Stimulated activated naive CD8-positive, alpha-beta T cell treated with anti-CD3 and anti-CD28 coated beads, Interleukin-15, amount 100 ng/mL, for 72 hours (primary cell): ENCODE data around the gene LRR1.

Source experiments
- ATAC-seq: fragments of 150-1000 bp; cut with Tn5 transposase; 2 replicates; pipeline ENCODE4 v1.10.0; 2021; ENCODE audit warnings: mild to moderate bottlenecking, moderate library complexity
- DNase-seq, 2 donors: peaks; one replicate each; pipeline ENCODE4 v3.0.0; 2021 to 2022
- H3K27ac Mint-ChIP-seq, 2 donors: one replicate each; pipeline ENCODE4 v1.8.0; 2022; ENCODE audit warnings: mild to moderate bottlenecking in 2 of 2, mixed read lengths in 2 of 2, moderate library complexity in 2 of 2
- H3K27me3 Mint-ChIP-seq: one replicate; pipeline ENCODE4 v1.8.0; 2022; ENCODE audit warnings: mixed read lengths
- H3K4me1 Mint-ChIP-seq: one replicate; pipeline ENCODE4 v1.8.0; 2022; ENCODE audit warnings: mild to moderate bottlenecking, mixed read lengths
- H3K4me3 Mint-ChIP-seq, 2 donors: one replicate each; pipeline ENCODE4 v1.8.0; 2022; ENCODE audit warnings: mild to moderate bottlenecking in 2 of 2, mixed read lengths in 2 of 2, moderate library complexity in 1 of 2
- H3K9me3 Mint-ChIP-seq, 2 donors: one replicate each; pipeline ENCODE4 v1.8.0; 2022; ENCODE audit warnings: mixed read lengths in 2 of 2

The LRR1 gene, protein sequence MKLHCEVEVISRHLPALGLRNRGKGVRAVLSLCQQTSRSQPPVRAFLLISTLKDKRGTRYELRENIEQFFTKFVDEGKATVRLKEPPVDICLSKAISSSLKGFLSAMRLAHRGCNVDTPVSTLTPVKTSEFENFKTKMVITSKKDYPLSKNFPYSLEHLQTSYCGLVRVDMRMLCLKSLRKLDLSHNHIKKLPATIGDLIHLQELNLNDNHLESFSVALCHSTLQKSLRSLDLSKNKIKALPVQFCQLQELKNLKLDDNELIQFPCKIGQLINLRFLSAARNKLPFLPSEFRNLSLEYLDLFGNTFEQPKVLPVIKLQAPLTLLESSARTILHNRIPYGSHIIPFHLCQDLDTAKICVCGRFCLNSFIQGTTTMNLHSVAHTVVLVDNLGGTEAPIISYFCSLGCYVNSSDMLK

DNA sequence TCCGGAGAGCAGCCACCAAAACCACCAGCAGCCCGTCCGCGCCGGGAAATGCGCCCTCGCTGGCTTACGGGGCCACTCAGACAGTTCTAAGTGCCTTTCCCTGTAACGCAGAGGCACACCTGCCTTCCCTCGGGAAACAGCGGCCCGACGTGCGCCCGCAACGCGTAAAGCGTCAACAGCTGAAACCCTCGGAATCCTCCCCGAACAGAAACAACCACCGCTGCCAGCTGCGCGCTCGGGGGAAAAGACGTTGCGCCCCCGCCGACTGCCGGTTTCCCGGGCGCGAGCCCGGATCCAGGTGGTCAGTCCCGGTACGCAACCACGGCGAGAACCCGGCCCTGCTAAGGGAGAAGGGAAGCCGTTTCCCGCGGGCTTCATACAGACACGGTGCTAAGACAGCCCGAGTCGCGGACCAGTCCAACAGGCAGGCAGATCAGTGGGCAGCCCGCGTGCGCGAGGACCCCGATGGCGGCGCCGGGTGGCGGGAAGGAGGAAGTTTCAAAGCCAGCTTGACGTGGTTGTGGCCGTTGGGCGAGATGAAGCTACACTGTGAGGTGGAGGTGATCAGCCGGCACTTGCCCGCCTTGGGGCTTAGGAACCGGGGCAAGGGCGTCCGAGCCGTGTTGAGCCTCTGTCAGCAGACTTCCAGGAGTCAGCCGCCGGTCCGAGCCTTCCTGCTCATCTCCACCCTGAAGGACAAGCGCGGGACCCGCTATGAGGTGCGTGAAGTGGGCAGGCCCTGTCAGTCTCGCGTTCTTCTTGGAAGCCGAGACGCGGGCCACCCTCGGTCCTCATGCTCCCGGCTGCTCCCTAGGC lies at the start of gene LRR1:
Gene LRR1 (plus strand): TSS at position 456 of the 816 bp plus-strand sequence. CDS start 81 bp downstream, at position 537.
- H3K9me3 Mint-ChIP-seq, result no peaks in the 10 kb centered on the region
- no peaks in the 10 kb centered on the region for H3K27me3 Mint-ChIP-seq
- DNase-seq, result peak; percentile 87 to 92
- peak within 1 kb of the TSS; percentile 87 to 97 for H3K4me3 Mint-ChIP-seq
- peak within 1 kb of the TSS; percentile 97 to 100 for H3K27ac Mint-ChIP-seq
- ATAC-seq, result peak; percentile 89
- H3K4me1 Mint-ChIP-seq, result peaks cover 41% of the 10 kb centered on the region

GRCh38 chr14:49549446-49549845 lies 49.3 kb upstream of the LRR1 start:
- DNase-seq, result no peak
- no peak for ATAC-seq
- Mint-ChIP-seq H3K9me3 (no peaks in the 10 kb centered on the region), H3K4me3 (no peak overlapping the region), H3K27ac (peak overlapping the region in 1 of 2 donors; percentile 52), H3K27me3 (no peaks in the 10 kb centered on the region), H3K4me1 (no peaks in the 10 kb centered on the region)

DNA sequence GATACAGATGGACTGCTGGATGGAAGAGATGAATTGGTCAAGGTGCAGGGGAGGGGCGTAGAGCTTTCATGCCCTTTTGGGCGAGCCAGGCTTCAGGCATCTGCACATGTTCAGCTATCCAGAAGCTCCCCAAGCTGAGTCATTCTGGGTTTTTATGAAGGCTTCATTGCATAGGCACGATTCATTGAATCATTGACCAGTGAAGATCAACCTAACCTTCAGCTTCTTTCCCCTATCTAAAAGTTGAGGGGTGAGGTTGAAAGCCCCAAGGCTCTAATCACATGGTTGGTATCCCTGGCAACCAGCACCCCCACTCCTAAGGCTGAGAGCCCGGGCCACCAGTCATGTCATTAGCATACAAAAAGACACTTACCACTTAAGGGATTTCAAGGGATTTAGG lies 48.9 kb upstream of the LRR1 start:
- no peak for DNase-seq
- H3K4me3 Mint-ChIP-seq, result no peak overlapping the region
- no peaks in the 10 kb centered on the region for H3K9me3 Mint-ChIP-seq
- H3K27ac Mint-ChIP-seq, result peak overlapping the region in 1 of 2 donors; percentile 52
- no peaks in the 10 kb centered on the region for H3K27me3 Mint-ChIP-seq
- ATAC-seq, result no peak
- no peaks in the 10 kb centered on the region for H3K4me1 Mint-ChIP-seq

DNA sequence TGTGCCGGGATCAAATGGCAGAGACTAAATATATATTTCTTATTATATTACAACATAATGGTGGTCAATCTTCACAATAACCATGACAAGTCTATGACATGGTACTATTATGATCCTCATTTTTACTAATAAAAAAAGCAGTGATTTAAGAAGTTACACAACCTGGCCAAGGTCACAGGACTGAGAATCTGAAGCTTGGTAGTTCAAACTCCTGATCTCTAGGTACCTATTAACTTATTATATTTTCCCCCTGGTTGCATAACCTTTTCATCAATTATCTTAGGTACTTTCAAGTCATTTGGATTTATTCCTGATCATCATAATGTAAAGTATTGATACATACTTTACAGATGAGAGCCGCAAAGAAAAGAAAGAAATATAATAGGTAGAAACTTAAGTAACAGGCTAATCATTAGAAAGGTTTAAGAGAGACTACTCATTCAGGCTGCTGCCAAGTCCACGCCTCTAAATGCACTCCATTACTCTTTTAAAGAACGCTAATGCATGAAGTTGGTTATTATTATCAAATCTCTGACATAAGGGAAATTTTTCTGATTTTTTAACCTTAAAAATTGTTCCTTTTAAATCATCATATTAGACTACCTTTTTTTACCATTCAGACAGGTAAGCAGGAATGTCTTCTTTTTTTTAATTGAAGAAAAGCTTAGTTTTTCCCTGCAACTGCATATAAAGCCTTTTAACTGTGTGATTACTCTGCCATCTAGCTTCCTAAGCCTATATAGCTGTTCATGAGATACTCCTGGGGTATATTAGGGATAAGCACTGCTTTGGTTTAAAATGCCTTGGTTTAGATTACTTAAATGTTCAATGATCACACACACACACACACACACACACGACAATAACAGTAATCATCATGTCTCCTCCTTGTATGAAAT lies 48.2 kb upstream of the LRR1 start:
- Mint-ChIP-seq H3K9me3 (no peaks in the 10 kb centered on the region), H3K4me1 (no peaks in the 10 kb centered on the region), H3K4me3 (no peak overlapping the region), H3K27ac (no peak overlapping the region), H3K27me3 (no peaks in the 10 kb centered on the region)
- DNase-seq (no peak), ATAC-seq (no peak)

DNA sequence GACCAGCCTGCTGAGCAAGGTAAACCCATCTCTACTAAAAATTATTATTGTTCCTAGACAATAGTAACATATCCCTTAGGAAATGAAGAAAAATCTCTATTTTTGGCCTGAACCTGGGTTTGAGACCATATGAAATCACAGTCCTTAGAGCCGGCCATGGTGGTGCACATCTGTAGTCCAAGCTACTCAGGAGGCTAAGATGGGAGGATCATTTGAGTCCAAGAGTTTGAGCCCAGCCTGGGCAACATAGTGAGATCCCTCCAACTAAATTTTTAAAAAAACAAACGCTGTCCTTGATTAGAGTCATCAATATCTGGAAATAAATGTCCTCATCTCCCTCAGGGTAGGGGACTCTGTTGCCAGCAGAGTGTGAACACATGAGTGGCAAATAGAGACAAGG lies 47.2 kb upstream of the LRR1 start:
- no peaks in the 10 kb centered on the region for H3K27me3 Mint-ChIP-seq
- no peak for ATAC-seq
- no peak overlapping the region for H3K4me3 Mint-ChIP-seq
- no peak overlapping the region for H3K27ac Mint-ChIP-seq
- DNase-seq, result no peak
- no peaks in the 10 kb centered on the region for H3K4me1 Mint-ChIP-seq
- H3K9me3 Mint-ChIP-seq, result no peaks in the 10 kb centered on the region

GRCh38 chr14:49553106-49553505 lies 45.6 kb upstream of the LRR1 start:
- H3K27me3 Mint-ChIP-seq, result no peaks in the 10 kb centered on the region
- no peaks in the 10 kb centered on the region for H3K9me3 Mint-ChIP-seq
- no peak for ATAC-seq
- H3K4me3 Mint-ChIP-seq, result no peak overlapping the region
- H3K27ac Mint-ChIP-seq, result no peak overlapping the region
- H3K4me1 Mint-ChIP-seq, result no peaks in the 10 kb centered on the region
- DNase-seq, result no peak

DNA sequence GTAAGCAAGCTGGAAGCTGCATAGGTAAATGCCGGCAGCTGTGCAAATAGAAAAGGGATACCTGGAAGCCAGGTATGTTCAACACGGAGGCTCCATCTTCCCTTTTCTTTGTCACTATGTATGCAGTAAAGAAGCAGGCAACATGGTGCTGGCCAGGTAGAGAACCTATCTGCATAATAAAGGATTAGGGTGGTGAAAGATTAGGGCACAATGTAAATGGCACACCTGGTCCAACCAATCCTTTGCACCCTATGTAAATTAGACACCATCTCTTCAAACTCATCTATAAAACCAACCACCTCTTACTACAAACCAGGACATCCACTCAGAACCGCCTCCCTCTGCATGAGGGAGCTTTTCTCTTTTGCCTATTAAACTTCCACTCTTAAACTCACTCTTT lies 44.8 kb upstream of the LRR1 start:
- no peaks in the 10 kb centered on the region for H3K4me1 Mint-ChIP-seq
- H3K4me3 Mint-ChIP-seq, result no peak overlapping the region
- H3K9me3 Mint-ChIP-seq, result no peaks in the 10 kb centered on the region
- H3K27ac Mint-ChIP-seq, result no peak overlapping the region
- no peaks in the 10 kb centered on the region for H3K27me3 Mint-ChIP-seq
- no peak for ATAC-seq
- DNase-seq, result no peak

- no peaks in the 10 kb centered on the region for H3K9me3 Mint-ChIP-seq
- no peaks in the 10 kb centered on the region for H3K27me3 Mint-ChIP-seq
- no peak for ATAC-seq
- no peak for DNase-seq
- no peak overlapping the region for H3K27ac Mint-ChIP-seq
- H3K4me3 Mint-ChIP-seq, result no peak overlapping the region
- no peaks in the 10 kb centered on the region for H3K4me1 Mint-ChIP-seq
Measured at GRCh38 chr14:49559979-49560768, 38.6 kb upstream of the LRR1 start.

DNA sequence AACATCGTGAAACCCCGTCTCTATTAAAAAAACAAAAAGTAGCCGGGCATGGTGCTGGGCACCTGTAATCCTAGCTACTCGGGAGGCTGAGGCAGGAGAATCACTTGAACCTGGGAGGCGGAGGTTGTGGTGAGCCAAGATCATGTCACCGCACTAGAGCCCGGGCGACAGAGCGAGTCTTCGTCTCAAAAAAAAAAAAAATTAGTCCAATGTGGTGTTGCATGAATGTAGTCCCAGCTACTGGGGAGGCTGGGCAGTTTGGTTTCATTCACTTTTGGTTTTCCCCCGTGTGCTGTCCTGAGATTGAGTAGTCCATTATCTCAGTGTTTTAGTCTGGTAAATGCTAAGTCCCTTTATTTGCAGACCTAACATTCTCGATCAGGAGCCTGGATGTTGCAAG lies 32.0 kb upstream of the LRR1 start:
- Mint-ChIP-seq H3K27me3 (no peaks in the 10 kb centered on the region), H3K4me1 (no peaks in the 10 kb centered on the region), H3K27ac (no peak overlapping the region), H3K9me3 (peaks cover 5 to 11% of the 10 kb centered on the region in 2 donors), H3K4me3 (no peak overlapping the region)
- ATAC-seq, result no peak
- DNase-seq, result no peak

GRCh38 chr14:49569281-49569680 lies 29.5 kb upstream of the LRR1 start:
- Mint-ChIP-seq H3K4me3 (no peak overlapping the region), H3K4me1 (peaks cover 5% of the 10 kb centered on the region), H3K9me3 (peaks cover 5 to 15% of the 10 kb centered on the region in 2 donors), H3K27me3 (no peaks in the 10 kb centered on the region), H3K27ac (peak overlapping the region in 1 of 2 donors; percentile 55)
- ATAC-seq, result no peak
- DNase-seq, result no peak

GRCh38 chr14:49574038-49574437 lies 24.7 kb upstream of the LRR1 start:
- no peak for ATAC-seq
- Mint-ChIP-seq H3K9me3 (peaks cover 5 to 15% of the 10 kb centered on the region in 2 donors), H3K27me3 (no peaks in the 10 kb centered on the region), H3K27ac (no peak overlapping the region), H3K4me3 (no peak overlapping the region), H3K4me1 (peaks cover 29% of the 10 kb centered on the region)
- no peak for DNase-seq

- DNase-seq (no peak), ATAC-seq (no peak)
- Mint-ChIP-seq H3K4me3 (no peak overlapping the region), H3K9me3 (no peaks in the 10 kb centered on the region), H3K27me3 (no peaks in the 10 kb centered on the region), H3K27ac (peak overlapping the region in 1 of 2 donors; percentile 27), H3K4me1 (peaks cover 67% of the 10 kb centered on the region)
Measured at GRCh38 chr14:49578141-49578540, 20.6 kb upstream of the LRR1 start.

DNA sequence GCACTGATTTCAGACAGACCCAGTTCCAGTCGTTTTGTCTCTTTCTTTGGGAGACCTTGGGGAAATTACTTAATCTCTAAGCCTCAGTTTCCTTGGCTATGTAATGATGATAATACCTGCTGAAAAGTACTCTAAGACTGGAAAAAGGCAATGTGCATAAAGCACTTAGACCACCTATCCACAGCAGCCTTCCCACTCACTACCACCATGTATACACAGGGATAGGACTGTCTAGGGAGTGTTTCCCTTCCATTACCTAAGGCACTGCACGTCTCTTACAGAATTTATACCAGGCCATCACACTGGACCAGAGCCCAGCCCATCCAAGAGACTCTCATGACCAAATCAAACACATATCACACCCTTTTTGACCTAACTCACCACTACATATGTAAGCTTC lies 18.9 kb upstream of the LRR1 start:
- peak overlapping the region in 1 of 2 donors; percentile 50 for H3K27ac Mint-ChIP-seq

GRCh38 chr14:49581209-49582112 lies 17.3 kb upstream of the LRR1 start:
- no peaks in the 10 kb centered on the region for H3K9me3 Mint-ChIP-seq
- H3K27me3 Mint-ChIP-seq, result no peaks in the 10 kb centered on the region
- ATAC-seq, result no peak
- peak overlapping the region; percentile 38 to 48 for H3K27ac Mint-ChIP-seq
- no peak overlapping the region for H3K4me3 Mint-ChIP-seq
- H3K4me1 Mint-ChIP-seq, result peaks cover 70% of the 10 kb centered on the region
- DNase-seq, result no peak

More for the DNA sequence above, 18.9 kb upstream of the LRR1 start:
- Mint-ChIP-seq H3K27me3 (no peaks in the 10 kb centered on the region), H3K4me1 (peaks cover 72% of the 10 kb centered on the region), H3K9me3 (no peaks in the 10 kb centered on the region), H3K4me3 (no peak overlapping the region)
- ATAC-seq (no peak), DNase-seq (no peak)
